ENCODE data around the gene CLEC4F. TPM values are rescaled to one million over a fixed set of nuclear protein-coding genes. Genes with fewer than 3 reads are reported as not detected.

The CLEC4F gene
- polyA plus RNA-seq, 3 donors = 0.65 to 17.0 (median 2.3) TPM

GRCh38 chr2:70776266-70776665 lies 44.1 kb downstream of the CLEC4F start:
- Histone ChIP-seq H2AFZ (ENCODE audit: insufficient read depth, low read depth, low read length, poor library complexity, severe bottlenecking) (no peak overlapping the region), H3K4me1 (ENCODE audit: control insufficient read depth in 1 of 2, insufficient read depth in 2 of 2, low read length in 2 of 2) (peaks cover 10 to 12% of the 10 kb centered on the region in 2 donors), H3K9ac (ENCODE audit: insufficient read depth, low read length, poor library complexity, severe bottlenecking) (no peak overlapping the region), H3K27me3 (ENCODE audit: control insufficient read depth in 2 of 2, insufficient read depth in 2 of 2, low read length in 2 of 2) (peaks cover 5 to 23% of the 10 kb centered on the region in 2 donors), H3K36me3 (replicated peaks in 1 of 2; ENCODE audit: control insufficient read depth in 1 of 2, insufficient read depth in 2 of 2, low read length in 2 of 2) (no peaks in the 10 kb centered on the region), H3K4me2 (replicated peaks; ENCODE audit: extremely low read depth, low read length, poor library complexity, severe bottlenecking) (no peak overlapping the region), H3K9me3 (replicated peaks in 1 of 2; ENCODE audit: control insufficient read depth in 1 of 2, insufficient read depth in 1 of 2, low read length in 2 of 2) (no peaks in the 10 kb centered on the region), H3K79me2 (ENCODE audit: insufficient read depth, low read length) (no peaks in the 10 kb centered on the region), H3K27ac (ENCODE audit: low read depth in 1 of 2, low read length in 2 of 2) (no peak overlapping the region), H3K4me3 (replicated peaks in 1 of 3; ENCODE audit: low read depth in 2 of 3, low read length in 3 of 3) (no peak overlapping the region), H4K20me1 (ENCODE audit: insufficient read depth, low read length) (no peaks in the 10 kb centered on the region)
- whole genome bisulfite sequencing (ENCODE audit: insufficient coverage) = no CpG with 5 or more reads among the region's 3 CpGs
- no peak for TF ChIP-seq CTCF (IDR thresholded peaks at IDR 0.05)
- peaks cover 11% of the 10 kb centered on the region for H3K4me1 Mint-ChIP-seq
- intact Hi-C loops (cut with micrococcal nuclease) = no loop called here
- peaks cover 0 to 5% (median 2%) of the 10 kb centered on the region in 7 donors for H3K9me3 Mint-ChIP-seq
- no peak overlapping the region for H3K27ac Mint-ChIP-seq
- H3K36me3 Mint-ChIP-seq = no peaks in the 10 kb centered on the region
- peaks cover 11 to 22% (median 13%) of the 10 kb centered on the region in 3 donors for H3K27me3 Mint-ChIP-seq (ENCODE audit: low read depth in 3 of 3)
- no peak for DNase-seq
- no peak overlapping the region for H3K4me3 Mint-ChIP-seq

GRCh38 chr2:70775141-70775540 lies 45.3 kb downstream of the CLEC4F start:
- Mint-ChIP-seq H3K36me3 (no peaks in the 10 kb centered on the region), H3K9me3 (peaks cover 0 to 7% (median 2%) of the 10 kb centered on the region in 7 donors), H3K4me1 (peaks cover 11% of the 10 kb centered on the region), H3K4me3 (peak overlapping the region in 1 of 2 donors; percentile 48), H3K27me3 (ENCODE audit: low read depth in 3 of 3) (peaks cover 15 to 28% (median 18%) of the 10 kb centered on the region in 3 donors), H3K27ac (no peak overlapping the region)
- Histone ChIP-seq H3K79me2 (ENCODE audit: insufficient read depth, low read length) (no peaks in the 10 kb centered on the region), H3K4me1 (ENCODE audit: control insufficient read depth in 1 of 2, insufficient read depth in 2 of 2, low read length in 2 of 2) (peaks cover 10 to 12% of the 10 kb centered on the region in 2 donors), H3K4me3 (replicated peaks in 1 of 3; ENCODE audit: low read depth in 2 of 3, low read length in 3 of 3) (no peak overlapping the region), H2AFZ (ENCODE audit: insufficient read depth, low read depth, low read length, poor library complexity, severe bottlenecking) (no peak overlapping the region), H3K27me3 (ENCODE audit: control insufficient read depth in 2 of 2, insufficient read depth in 2 of 2, low read length in 2 of 2) (peaks cover 7 to 25% of the 10 kb centered on the region in 2 donors), H3K9me3 (replicated peaks in 1 of 2; ENCODE audit: control insufficient read depth in 1 of 2, insufficient read depth in 1 of 2, low read length in 2 of 2) (no peaks in the 10 kb centered on the region), H3K4me2 (replicated peaks; ENCODE audit: extremely low read depth, low read length, poor library complexity, severe bottlenecking) (no peak overlapping the region), H3K9ac (ENCODE audit: insufficient read depth, low read length, poor library complexity, severe bottlenecking) (no peak overlapping the region), H3K27ac (ENCODE audit: low read depth in 1 of 2, low read length in 2 of 2) (no peak overlapping the region), H4K20me1 (ENCODE audit: insufficient read depth, low read length) (no peaks in the 10 kb centered on the region), H3K36me3 (replicated peaks in 1 of 2; ENCODE audit: control insufficient read depth in 1 of 2, insufficient read depth in 2 of 2, low read length in 2 of 2) (no peaks in the 10 kb centered on the region)
- intact Hi-C loops (cut with micrococcal nuclease) = no loop called here
- no peak for DNase-seq
- WGBS (ENCODE audit: insufficient coverage) = no CpG with 5 or more reads among the region's 2 CpGs
- TF ChIP-seq CTCF (IDR thresholded peaks at IDR 0.05) = no peak

Data from CD14-positive monocyte (primary cell).